Measurements from ENCODE around the gene MFSD12. TPM values are rescaled to one million over a fixed set of nuclear protein-coding genes. Genes with fewer than 3 reads are reported as not detected.

Gene MFSD12
- total RNA-seq, 1 experiment from 2014 or later: 48.2 TPM

DNA sequence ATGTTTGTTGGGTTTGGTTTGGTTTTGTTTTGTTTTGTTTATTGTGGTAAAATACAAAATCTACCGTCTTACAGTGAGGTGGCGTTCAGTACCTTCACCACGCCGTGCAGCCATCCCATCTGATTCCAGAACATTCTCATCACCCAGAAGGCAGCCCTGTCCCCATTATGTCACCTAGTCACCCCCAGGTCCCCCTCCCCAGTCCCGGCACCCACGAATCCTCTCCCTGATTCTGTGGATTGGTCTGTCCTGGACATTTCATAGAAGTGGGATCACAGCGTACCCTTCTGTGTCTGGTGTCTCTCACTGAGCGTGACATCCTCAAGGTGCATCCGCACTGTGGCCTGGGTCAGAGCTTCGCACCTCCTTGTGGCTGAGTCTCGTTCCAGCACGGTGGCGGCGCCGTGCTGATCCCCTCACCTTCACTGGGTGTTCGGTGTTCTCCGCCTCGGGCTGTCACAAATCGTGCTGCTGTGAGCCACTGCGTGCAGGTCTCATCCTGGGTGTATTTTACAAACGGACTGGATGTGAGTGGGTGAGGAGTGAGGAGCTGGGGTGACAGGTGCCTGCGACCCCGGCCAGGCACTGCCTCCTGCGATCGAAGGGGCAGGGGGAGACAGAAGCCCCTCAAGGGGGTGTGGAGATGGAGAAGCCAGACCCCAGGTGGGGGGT lies 19.0 kb downstream of the MFSD12 start:
- H3K9me3 ChIP-seq (ENCODE audit: low read depth, low read length, poor library complexity, severe bottlenecking): no peaks in the 10 kb centered on the region
- POLR2A ChIA-PET (ENCODE audit: low non-redundant PET): no interaction called here
- no peak overlapping the region for H3K4me3 ChIP-seq (ENCODE audit: low read depth, low read length, poor library complexity, severe bottlenecking)
- intact Hi-C loops (cut with micrococcal nuclease; ENCODE audit: unreplicated experiment): no loop called here
- no peaks in the 10 kb centered on the region for H3K27me3 ChIP-seq (replicated peaks; ENCODE audit: insufficient read depth, low read depth, low read length, poor library complexity)
- no peak overlapping the region for H3K27ac ChIP-seq (ENCODE audit: low read depth, low read length, poor library complexity, severe bottlenecking)
- peaks cover 46% of the 10 kb centered on the region for H3K36me3 ChIP-seq (ENCODE audit: insufficient read depth, low read length, poor library complexity, severe bottlenecking)
- CTCF ChIA-PET: no interaction called here
- no peaks in the 10 kb centered on the region for H3K4me1 ChIP-seq (ENCODE audit: insufficient read depth, low read length, poor library complexity, severe bottlenecking)
- BruUV-seq (replicated peaks): no TSS peak
- no peak for TF ChIP-seq EZH2 (IDR thresholded peaks at IDR 0.05; ENCODE audit: borderline replicate concordance, low read depth, low read length, poor library complexity, severe bottlenecking)
- TF ChIP-seq, protein P1, sequence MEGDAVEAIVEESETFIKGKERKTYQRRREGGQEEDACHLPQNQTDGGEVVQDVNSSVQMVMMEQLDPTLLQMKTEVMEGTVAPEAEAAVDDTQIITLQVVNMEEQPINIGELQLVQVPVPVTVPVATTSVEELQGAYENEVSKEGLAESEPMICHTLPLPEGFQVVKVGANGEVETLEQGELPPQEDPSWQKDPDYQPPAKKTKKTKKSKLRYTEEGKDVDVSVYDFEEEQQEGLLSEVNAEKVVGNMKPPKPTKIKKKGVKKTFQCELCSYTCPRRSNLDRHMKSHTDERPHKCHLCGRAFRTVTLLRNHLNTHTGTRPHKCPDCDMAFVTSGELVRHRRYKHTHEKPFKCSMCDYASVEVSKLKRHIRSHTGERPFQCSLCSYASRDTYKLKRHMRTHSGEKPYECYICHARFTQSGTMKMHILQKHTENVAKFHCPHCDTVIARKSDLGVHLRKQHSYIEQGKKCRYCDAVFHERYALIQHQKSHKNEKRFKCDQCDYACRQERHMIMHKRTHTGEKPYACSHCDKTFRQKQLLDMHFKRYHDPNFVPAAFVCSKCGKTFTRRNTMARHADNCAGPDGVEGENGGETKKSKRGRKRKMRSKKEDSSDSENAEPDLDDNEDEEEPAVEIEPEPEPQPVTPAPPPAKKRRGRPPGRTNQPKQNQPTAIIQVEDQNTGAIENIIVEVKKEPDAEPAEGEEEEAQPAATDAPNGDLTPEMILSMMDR (conservative IDR thresholded peaks at IDR 0.05; ENCODE audit: low read depth, low read length): no peak
- no peak for DNase-seq (ENCODE audit: low spot score)

DNA sequence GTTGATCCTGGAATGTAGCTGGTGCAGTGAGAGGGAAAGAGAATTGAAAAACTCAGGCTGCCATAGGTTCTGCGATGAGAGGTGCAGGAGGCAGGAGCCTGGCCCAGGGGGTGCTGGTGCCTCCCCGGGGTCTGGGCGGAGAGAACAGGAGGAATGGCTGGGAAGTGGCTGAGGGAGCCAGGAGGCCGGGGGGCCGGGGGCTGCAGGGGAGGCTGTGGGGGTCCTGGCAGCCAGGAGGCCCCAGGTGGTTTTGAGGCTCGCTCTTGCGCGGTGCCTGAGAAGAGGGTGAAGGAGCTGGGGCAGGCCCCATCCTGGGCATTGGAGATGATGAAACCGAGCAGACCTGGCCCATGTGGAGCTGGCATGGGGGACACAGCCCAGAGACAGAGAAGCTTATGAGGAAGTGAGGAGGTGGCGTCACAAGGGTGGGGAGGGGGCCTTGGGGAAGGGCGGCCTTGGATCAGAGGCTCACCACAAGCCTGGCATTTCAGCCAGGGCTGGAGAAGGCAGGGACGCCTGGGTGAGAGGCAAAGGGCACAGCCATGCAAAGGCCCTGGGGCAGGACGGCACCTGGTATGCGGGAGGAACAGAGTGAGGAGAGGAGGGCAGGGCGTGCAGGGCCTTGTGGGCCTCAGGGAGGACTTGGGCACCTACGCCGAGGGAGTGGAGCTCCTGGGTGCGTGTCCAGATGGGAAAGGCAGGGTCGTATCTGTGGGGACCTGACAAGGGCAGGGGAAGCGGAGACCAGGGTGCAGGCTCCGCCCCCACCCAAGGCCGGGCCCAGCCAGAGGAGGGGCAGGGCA lies 19.7 kb downstream of the MFSD12 start:
- no peak for DNase-seq (ENCODE audit: low spot score)
- Histone ChIP-seq H3K4me1 (ENCODE audit: insufficient read depth, low read length, poor library complexity, severe bottlenecking) (no peaks in the 10 kb centered on the region), H3K27ac (ENCODE audit: low read depth, low read length, poor library complexity, severe bottlenecking) (no peak overlapping the region), H3K27me3 (replicated peaks; ENCODE audit: insufficient read depth, low read depth, low read length, poor library complexity) (no peaks in the 10 kb centered on the region), H3K36me3 (ENCODE audit: insufficient read depth, low read length, poor library complexity, severe bottlenecking) (peaks cover 53% of the 10 kb centered on the region), H3K9me3 (ENCODE audit: low read depth, low read length, poor library complexity, severe bottlenecking) (no peaks in the 10 kb centered on the region), H3K4me3 (ENCODE audit: low read depth, low read length, poor library complexity, severe bottlenecking) (no peak overlapping the region)
- no peak for TF ChIP-seq EZH2 (IDR thresholded peaks at IDR 0.05; ENCODE audit: borderline replicate concordance, low read depth, low read length, poor library complexity, severe bottlenecking)
- TF ChIP-seq, protein P1 (conservative IDR thresholded peaks at IDR 0.05; ENCODE audit: low read depth, low read length): no peak
- BruUV-seq (replicated peaks): no TSS peak
- CTCF ChIA-PET: no interaction called here
- intact Hi-C loops (cut with micrococcal nuclease; ENCODE audit: unreplicated experiment): no loop called here
- POLR2A ChIA-PET (ENCODE audit: low non-redundant PET): no interaction called here

DNA sequence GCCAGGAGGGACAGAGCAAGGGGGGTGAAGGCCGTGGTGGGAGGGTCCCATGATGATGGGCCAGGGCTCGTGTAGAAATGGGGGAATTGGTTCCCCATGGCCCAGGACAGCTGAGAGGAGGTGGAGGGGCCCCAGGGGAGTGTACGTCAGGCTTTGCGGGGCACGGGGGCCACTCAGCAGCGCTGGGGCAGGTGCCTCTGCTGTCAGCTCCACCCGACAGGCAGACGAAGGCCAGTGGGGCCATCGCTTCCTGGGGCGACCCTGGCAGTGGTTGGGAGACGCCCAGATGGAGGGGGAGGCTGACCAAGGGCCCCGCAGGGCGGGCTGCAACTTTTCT lies 20.3 kb downstream of the MFSD12 start:
- no TSS peak for BruUV-seq (replicated peaks)
- no peaks in the 10 kb centered on the region for H3K9me3 ChIP-seq (ENCODE audit: low read depth, low read length, poor library complexity, severe bottlenecking)
- TF ChIP-seq, protein P1 (conservative IDR thresholded peaks at IDR 0.05; ENCODE audit: low read depth, low read length): no peak
- TF ChIP-seq EZH2 (IDR thresholded peaks at IDR 0.05; ENCODE audit: borderline replicate concordance, low read depth, low read length, poor library complexity, severe bottlenecking): no peak
- no peak overlapping the region for H3K27ac ChIP-seq (ENCODE audit: low read depth, low read length, poor library complexity, severe bottlenecking)
- no peaks in the 10 kb centered on the region for H3K27me3 ChIP-seq (replicated peaks; ENCODE audit: insufficient read depth, low read depth, low read length, poor library complexity)
- no peak overlapping the region for H3K4me3 ChIP-seq (ENCODE audit: low read depth, low read length, poor library complexity, severe bottlenecking)
- ChIA-PET CTCF (no interaction called here), POLR2A (ENCODE audit: low non-redundant PET) (no interaction called here)
- H3K4me1 ChIP-seq (ENCODE audit: insufficient read depth, low read length, poor library complexity, severe bottlenecking): no peaks in the 10 kb centered on the region
- DNase-seq (ENCODE audit: low spot score): no peak
- peaks cover 59% of the 10 kb centered on the region for H3K36me3 ChIP-seq (ENCODE audit: insufficient read depth, low read length, poor library complexity, severe bottlenecking)
- intact Hi-C loops (cut with micrococcal nuclease; ENCODE audit: unreplicated experiment): no loop called here

Data from A673 (cell line).